Dedifferentiated amniotic fluid mesenchymal stem cell (primary cell): ENCODE measurements around the gene PLD1.
"Not testable (repeated sequence)": the region's sequence is repeated elsewhere in the genome, so short reads cannot be mapped to it uniquely, and the experiment has no call there.

Experiments used
- DNase-seq: peaks from one replicate; pipeline ENCODE4 v3.0.0-alpha.2; 2016; ENCODE audit errors: extremely low spot score

The PLD1 gene

DNA sequence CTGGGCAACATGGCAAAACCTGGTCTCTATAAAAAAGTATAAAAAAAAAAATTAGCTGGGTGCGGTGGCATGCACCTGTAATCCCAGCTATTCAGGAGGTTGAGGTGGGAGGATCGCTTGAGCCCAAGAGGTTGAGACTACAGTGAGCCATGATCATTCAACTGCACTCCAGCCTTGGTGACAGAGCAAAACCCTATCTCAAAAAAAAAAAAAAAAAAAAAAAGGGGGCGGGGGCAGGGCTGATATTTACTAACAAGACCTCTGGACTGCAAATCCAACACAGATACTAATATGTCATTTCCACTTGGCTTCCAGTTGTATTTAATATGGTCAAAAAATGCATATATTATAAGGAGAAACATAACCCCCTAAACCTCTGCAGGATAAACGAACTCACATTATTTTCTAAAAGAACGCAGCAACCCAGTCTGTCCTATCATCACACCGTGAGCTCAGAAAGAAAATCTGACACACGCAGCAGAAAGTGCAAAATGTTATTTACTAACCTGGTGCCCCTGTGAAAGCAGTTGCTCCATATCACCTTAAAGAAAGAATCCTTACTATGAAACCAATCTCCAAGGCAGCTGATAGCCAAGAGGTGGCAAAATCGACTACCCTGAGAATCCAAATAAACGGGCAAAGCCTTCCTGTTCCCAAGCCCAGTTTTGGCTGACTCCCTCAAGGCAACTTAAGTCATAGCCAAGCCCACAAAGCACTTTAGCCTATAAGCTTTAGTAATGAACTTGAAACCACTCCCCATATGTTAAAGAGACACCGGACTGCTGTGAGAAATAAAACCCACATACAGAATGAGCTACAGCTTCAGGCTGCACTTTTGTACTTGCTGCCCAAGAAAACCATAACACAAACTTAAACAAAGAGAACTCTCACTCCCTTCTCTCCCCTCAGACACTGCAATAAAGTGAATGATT lies 39.3 kb downstream of the PLD1 start:
- DNase-seq = peak; percentile 80

- no peak for DNase-seq
These were observed 40.8 kb downstream of the PLD1 start for GRCh38 chr3:171769461-171769860.

DNA sequence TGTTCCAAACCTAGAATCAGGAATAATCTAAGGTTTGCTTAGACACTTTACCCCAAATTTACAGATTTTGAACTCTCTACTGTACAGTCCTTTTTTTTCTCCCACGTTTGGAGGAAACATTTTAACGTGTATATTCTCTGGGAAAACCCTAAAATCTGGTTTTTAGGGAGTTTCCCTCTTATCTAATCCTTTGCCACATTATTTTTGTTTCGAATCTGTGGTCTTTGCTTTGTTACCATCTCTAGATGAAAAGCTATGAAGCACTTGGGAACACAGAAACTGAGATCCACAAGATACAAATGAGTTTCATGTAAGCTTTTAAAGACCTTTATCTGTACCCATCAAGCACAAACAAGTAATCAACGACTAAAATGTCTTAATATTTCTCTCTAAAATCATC lies 41.3 kb downstream of the PLD1 start:
- no peak for DNase-seq

DNA sequence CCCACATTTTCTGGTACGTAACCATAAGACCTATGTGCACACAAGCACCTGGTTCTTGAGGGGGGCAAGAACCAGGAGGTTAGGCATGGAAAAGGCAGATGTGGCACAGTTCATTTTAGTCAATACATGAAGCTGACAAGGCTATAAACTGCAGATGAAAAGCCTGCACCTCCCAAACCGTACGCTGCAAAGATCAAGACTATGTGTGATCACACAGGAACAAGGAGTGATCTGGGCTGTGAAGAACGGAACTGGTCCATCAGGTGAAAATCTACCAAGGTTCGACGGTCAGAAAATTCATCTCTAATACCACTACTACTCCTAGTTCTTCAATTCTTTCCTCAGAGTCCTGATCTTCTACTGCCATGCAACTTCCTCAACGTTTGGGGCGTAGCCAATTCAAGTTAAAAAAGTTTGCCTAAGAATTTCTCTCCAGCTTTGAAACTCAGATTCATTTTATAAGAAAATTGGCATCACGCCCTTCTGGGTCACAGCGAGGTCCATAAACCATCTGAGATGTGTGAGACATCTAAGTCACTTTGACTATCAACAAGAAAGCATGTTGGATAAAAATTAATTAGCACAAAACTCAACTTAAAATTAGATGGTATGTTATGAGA lies 41.9 kb downstream of the PLD1 start:
- no peak for DNase-seq

GRCh38 chr3:171765511-171765887 lies 44.8 kb downstream of the PLD1 start:
- DNase-seq = no peak

- no peak for DNase-seq
These were observed 46.9 kb downstream of the PLD1 start for GRCh38 chr3:171763392-171763791.

DNA sequence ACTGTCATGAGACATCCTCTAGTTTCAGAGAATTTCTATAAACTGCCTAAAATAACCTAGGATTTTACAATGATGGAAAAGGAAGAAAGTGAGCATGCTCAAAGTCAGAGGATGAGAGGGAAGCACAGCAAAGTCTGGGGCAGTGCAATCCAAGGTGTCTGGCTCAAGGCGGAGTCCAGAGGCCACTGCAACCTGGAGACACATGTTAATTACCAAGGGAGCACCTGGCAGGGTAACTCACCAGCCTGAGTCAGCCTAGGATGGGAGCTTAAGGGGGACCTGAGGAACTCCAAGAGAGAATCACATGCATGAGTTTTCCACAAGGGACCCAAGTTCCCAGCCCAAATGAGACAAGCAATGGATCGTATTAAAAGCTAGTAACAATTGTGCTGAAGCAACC lies 49.8 kb downstream of the PLD1 start:
- no peak for DNase-seq

DNA sequence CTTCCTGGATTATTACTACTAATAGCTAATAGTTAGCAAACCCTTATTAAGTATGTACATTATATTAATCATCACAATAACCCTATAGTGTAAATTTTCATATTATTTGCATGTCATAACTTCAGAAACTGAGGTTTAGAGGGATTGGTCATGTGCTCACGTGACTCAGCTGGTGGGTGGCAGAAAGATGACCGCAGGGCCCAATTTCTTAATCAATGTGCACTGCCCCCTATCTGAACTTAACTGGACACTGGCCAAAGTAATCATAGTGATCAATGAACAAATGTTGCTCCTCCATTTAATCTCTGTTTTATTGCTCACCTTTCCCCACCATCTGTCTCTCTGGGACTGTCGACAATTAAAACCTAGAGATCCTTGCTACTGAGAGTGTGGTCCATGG lies 52.2 kb downstream of the PLD1 start:
- no peak for DNase-seq

DNA sequence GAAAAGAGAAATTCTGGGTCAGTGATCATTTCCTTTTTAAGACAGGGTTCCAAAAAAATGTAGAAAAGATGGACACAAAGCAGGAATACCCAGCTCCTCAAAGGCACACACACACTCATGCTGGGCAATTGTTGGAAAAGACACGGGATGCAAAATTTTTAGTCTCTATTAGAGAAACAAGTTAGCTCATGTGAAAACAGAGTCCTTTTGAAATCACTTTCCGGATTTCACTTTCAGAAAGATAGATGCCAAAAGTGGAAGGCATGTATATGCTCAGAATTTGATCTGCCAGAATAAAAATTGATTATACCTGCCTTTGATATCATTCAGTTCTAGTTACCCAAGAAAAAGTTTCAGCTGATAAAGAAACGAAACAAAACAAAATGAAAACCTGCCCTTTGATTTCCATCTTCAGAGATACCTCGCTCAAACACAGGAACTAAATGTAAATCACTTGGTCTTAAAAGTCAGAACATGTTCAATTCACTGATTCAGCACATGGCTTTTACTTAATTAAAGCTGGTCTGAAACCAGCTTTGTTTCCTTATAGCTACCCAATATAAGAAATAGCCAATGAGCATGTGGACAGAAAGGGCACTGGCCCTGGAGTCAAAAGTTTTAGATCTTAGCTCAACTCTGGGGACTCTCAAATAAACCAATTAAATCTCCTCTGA lies 52.8 kb downstream of the PLD1 start:
- DNase-seq = no peak

- no peak for DNase-seq
These were observed 54.6 kb downstream of the PLD1 start for GRCh38 chr3:171755656-171756055.

GRCh38 chr3:171755015-171755589 lies 55.2 kb downstream of the PLD1 start:
- no peak for DNase-seq

- peak; percentile 74 for DNase-seq
These were observed 56.4 kb downstream of the PLD1 start for GRCh38 chr3:171753665-171754408.

GRCh38 chr3:171753025-171753472 lies 57.2 kb downstream of the PLD1 start:
- DNase-seq = peak; percentile 22

GRCh38 chr3:171752329-171752728 lies 58.0 kb downstream of the PLD1 start:
- no peak for DNase-seq

DNA sequence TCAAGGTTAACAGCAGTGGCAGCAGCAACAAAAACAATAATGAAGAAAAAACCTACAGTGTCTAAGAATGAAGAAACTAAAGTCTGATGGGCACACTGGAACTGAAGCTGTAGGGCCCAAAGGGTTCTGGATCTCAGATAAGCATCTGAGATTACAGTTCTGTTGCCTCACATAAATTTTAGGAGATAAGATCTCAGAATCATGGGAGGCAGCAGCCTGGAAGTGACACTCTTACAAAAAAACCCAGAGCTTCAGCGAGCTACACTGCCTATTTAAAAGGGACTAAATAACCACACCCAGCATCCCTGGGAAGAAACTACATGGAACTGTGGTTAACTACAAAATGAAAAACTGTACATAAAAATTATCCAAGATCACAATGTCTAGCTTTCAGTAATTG lies 61.2 kb downstream of the PLD1 start:
- no peak for DNase-seq

GRCh38 chr3:171748064-171748924 lies 62.0 kb downstream of the PLD1 start:
- DNase-seq = peak; percentile 41

- no peak for DNase-seq
These were observed 62.9 kb downstream of the PLD1 start for GRCh38 chr3:171747223-171747920.

DNA sequence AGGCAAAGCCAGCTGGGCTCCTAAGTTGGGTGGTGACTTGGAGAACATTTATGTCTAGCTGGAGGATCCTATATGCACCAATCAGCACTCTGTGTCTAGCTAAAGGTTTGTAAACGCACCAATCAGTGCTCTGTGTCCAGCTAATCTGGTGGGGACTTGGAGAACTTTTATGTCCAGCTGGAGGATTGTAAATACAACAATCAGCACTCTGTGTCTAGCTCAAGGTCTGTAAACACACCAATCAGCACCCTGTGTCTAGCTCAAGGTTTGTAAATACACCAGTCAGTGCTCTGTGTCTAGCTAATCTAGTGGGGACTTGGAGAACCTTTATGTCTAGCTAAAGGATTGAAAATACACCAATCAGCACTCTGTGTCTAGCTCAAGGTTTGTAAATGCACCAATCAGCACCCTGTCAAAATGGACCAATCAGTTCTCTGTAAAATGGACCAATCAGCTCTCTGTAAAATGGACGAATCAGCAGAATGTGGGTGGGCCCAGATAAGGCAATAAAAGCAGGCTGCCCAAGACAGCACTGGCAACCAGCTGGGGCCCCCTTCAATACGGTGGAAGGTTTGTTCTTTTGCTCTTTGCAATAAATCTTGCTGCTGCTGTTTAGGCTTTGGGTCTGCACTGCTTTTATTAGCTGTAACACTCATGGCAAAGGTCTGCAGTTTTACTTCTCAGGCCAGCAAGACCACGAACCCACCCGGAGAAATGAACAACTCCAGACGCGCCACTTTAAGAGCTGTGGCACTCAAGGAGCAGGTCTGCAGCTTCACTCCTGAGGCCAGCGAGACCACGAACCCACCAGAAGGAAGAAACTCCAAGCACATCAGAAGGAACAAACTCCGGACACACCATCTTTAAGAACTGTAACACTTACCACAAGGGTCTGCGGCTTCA lies 63.7 kb downstream of the PLD1 start:
- not testable (repeated sequence) for DNase-seq
